HepG2 (cell line): ENCODE measurements around the gene PCP4L1. TPM values are rescaled to one million over a fixed set of nuclear protein-coding genes. Genes with fewer than 3 reads are reported as not detected.

Experiments
- ARID3A ChIP-seq: IDR thresholded peaks from 2 replicates; pipeline ENCODE4 v1.6.1; 2012; ENCODE audit warnings: low read depth, low read length, improper control_type of control experiment
- GATAD2A ChIP-seq: IDR thresholded peaks from 2 replicates; pipeline ENCODE4 v1.6.1; 2016
- HMG20B ChIP-seq: conservative IDR thresholded peaks from 2 replicates; pipeline ENCODE4 v1.6.1; 2016; ENCODE audit warnings: missing genetic modification reagents, missing compliant biosample characterization
- HMGXB4 ChIP-seq, 2 experiments: sonication (generic) in 1 of 2; formaldehyde crosslinking in 1 of 2; IDR thresholded peaks; 2 replicates each; pipeline versions ENCODE4 v1.4.0 to v1.6.1; 2018 to 2020; ENCODE audit warnings: missing genetic modification reagents in 2 of 2, borderline replicate concordance in 1 of 2, low read depth in 1 of 2, mild to moderate bottlenecking in 1 of 2, missing biosample characterization in 1 of 2
- LCORL ChIP-seq, 2 experiments: fragments of 450-650 bp in 1 of 2; sonication (generic) in 1 of 2; formaldehyde crosslinking in 1 of 2; IDR thresholded peaks; 2 replicates each; pipeline versions ENCODE4 v1.5.0 to v1.6.1; 2017 to 2020; ENCODE audit warnings: antibody characterized with exemption in 1 of 2, missing genetic modification reagents in 1 of 2
- MATR3 ChIP-seq: sonication (generic); formaldehyde crosslinking; IDR thresholded peaks from 2 replicates; pipeline ENCODE4 v1.4.0; 2020; ENCODE audit warnings: missing genetic modification reagents
- PHF21A ChIP-seq: sonication (generic); formaldehyde crosslinking; IDR thresholded peaks from 2 replicates; pipeline ENCODE4 v1.5.0; 2020; ENCODE audit warnings: mild to moderate bottlenecking, missing genetic modification reagents
- PREB ChIP-seq: sonication (generic); formaldehyde crosslinking; IDR thresholded peaks from 2 replicates; pipeline ENCODE4 v1.4.0; 2020; ENCODE audit warnings: missing genetic modification reagents
- RELA ChIP-seq: sonication (generic); formaldehyde crosslinking; IDR thresholded peaks from 2 replicates; pipeline ENCODE4 v1.4.0; 2020; ENCODE audit warnings: missing genetic modification reagents
- SIX4 ChIP-seq: sonication (generic); formaldehyde crosslinking; IDR thresholded peaks from 2 replicates; pipeline ENCODE4 v1.4.0; 2020; ENCODE audit warnings: missing genetic modification reagents
- THAP7 ChIP-seq: sonication (generic); formaldehyde crosslinking; IDR thresholded peaks from 2 replicates; pipeline ENCODE4 v1.8.1; 2023; ENCODE audit warnings: mild to moderate bottlenecking, missing genetic modification reagents
- THAP9 ChIP-seq: sonication (generic); formaldehyde crosslinking; IDR thresholded peaks from 2 replicates; pipeline ENCODE4; 2020; ENCODE audit warnings: missing genetic modification reagents, mild to moderate bottlenecking, borderline replicate concordance
- UBTF ChIP-seq: sonication (generic); formaldehyde crosslinking; IDR thresholded peaks from 2 replicates; pipeline ENCODE4 v1.4.0; 2020; ENCODE audit warnings: mild to moderate bottlenecking, missing genetic modification reagents
- ZMYM4 ChIP-seq: sonication (generic); formaldehyde crosslinking; IDR thresholded peaks from 2 replicates; pipeline ENCODE4 v1.8.1; 2023; ENCODE audit warnings: mild to moderate bottlenecking, missing genetic modification reagents
- ZNF549 ChIP-seq: sonication (generic); formaldehyde crosslinking; IDR thresholded peaks from 2 replicates; pipeline ENCODE4 v1.5.0; 2020; ENCODE audit warnings: missing genetic modification reagents
- ZNF691 ChIP-seq: sonication (generic); formaldehyde crosslinking; IDR thresholded peaks from 2 replicates; pipeline ENCODE4 v1.4.0; 2020; ENCODE audit warnings: missing genetic modification reagents, low read depth, mild to moderate bottlenecking, borderline replicate concordance
- ZSCAN22 ChIP-seq: sonication (generic); formaldehyde crosslinking; IDR thresholded peaks from 2 replicates; pipeline ENCODE4 v1.4.0; 2020; ENCODE audit warnings: mild to moderate bottlenecking, missing genetic modification reagents
- polyA plus RNA-seq, 8 experiments: library from polyadenylated mRNA; depleted of rRNA in 3 of 8; stranded (reverse) in 7 of 8; unstranded in 1 of 8; fragments of >200 nt; fragmentation: Illumina TruSeq in 4 of 8; extraction: Trizol in 4 of 8; gene quantifications; 2 replicates each; pipeline versions ENCODE4 v1.2.1 to v1.2.3, GENCODE V29; 2011 to 2016; ENCODE audit warnings: low read depth in 4 of 8, missing spikeins in 1 of 8, mixed read lengths in 1 of 8; ENCODE audit not compliant: insufficient read depth in 1 of 8
- total RNA-seq, 5 experiments: library from RNA; depleted of rRNA; stranded (reverse); fragments of >200 nt; fragmentation: Illumina TruSeq; extraction: Trizol; gene quantifications; 2 replicates each; pipeline ENCODE4 v1.2.3, GENCODE V29; 2016; ENCODE audit warnings: low read depth in 1 of 5

Gene PCP4L1
- total and polyA plus RNA-seq, 2 of the 13 experiments (the other 11 are each of a cell fraction or from before 2014, with no cell fraction given), result 0.28 TPM; not detected in 1

GRCh38 chr1:161238039-161238473, 20.5 kb upstream of the PCP4L1 start, which contains the start of gene NR1I3 (continued):
- TF ChIP-seq HMGXB4 (CRISPR knock-in tag; IDR thresholded peaks at IDR 0.05; ENCODE audit: borderline replicate concordance in 1 of 2, low read depth in 1 of 2), result peak in 1 of 2 experiments; percentile 19; a peak in 1 of 4 replicates
- no peak for TF ChIP-seq RELA (CRISPR knock-in tag)
- TF ChIP-seq MATR3 (CRISPR knock-in tag), result no peak
- no peak for TF ChIP-seq ZSCAN22 (CRISPR knock-in tag)
- TF ChIP-seq SIX4 (CRISPR knock-in tag), result no peak
- no peak for TF ChIP-seq HMG20B (CRISPR knock-in tag)
- peak; percentile 24 for TF ChIP-seq ARID3A
- TF ChIP-seq ZNF691, result peak; percentile 51; the same call in 1 of the 2 replicates
- TF ChIP-seq GATAD2A, result peak; percentile 86
- no peak for TF ChIP-seq PREB (CRISPR knock-in tag)
- peak; percentile 92 for TF ChIP-seq PHF21A
- peak; percentile 69 for TF ChIP-seq ZMYM4 (CRISPR knock-in tag)
- TF ChIP-seq LCORL (IDR thresholded peaks at IDR 0.05), result no peak; the same call in 1 of the 2 replicates
- TF ChIP-seq LCORL (CRISPR knock-in tag; IDR thresholded peaks at IDR 0.05), result peak; percentile 85
- 0 out of 2 replicates have a peak, but pooled peaks have one; percentile 26 for TF ChIP-seq THAP9 (CRISPR knock-in tag)
- TF ChIP-seq THAP7, result no peak
- TF ChIP-seq ZNF549 (CRISPR knock-in tag), result no peak
- TF ChIP-seq UBTF (CRISPR knock-in tag), result peak; percentile 27; the same call in 1 of the 2 replicates
